ENCODE data around the gene GRM1.

Gene GRM1

DNA sequence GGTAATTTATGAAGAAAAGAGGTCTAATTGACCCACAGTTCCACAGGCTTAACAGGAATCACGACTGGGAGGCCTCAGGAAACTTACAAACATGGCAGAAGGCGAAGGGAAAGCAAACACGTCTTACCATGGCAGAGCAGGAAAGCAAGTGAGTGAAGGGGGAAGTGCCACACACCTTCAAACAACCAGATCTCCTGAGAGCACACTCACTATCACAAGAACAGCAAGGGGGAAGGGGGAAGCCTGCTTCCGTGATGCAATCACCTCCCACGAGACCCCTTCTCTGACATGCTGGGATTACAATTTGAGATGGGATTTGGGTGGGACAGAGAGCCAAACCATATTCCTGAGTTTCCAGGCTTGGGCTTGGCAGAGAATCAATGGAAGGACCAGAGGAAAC, 390.7 kb downstream of the GRM1 start:
- no peaks in the 10 kb centered on the region for H3K9me3 ChIP-seq (ENCODE audit: low read length)
- no peak overlapping the region for H3K4me3 ChIP-seq (ENCODE audit: low read depth, low read length, poor library complexity, severe bottlenecking)
- no peak overlapping the region for H3K9ac ChIP-seq (ENCODE audit: low read length)
- no peaks in the 10 kb centered on the region for H3K79me2 ChIP-seq (ENCODE audit: insufficient read depth, low read length)
- H3F3A ChIP-seq (ENCODE audit: insufficient read depth, low read length) = no peaks in the 10 kb centered on the region
- TF ChIP-seq, protein P1, sequence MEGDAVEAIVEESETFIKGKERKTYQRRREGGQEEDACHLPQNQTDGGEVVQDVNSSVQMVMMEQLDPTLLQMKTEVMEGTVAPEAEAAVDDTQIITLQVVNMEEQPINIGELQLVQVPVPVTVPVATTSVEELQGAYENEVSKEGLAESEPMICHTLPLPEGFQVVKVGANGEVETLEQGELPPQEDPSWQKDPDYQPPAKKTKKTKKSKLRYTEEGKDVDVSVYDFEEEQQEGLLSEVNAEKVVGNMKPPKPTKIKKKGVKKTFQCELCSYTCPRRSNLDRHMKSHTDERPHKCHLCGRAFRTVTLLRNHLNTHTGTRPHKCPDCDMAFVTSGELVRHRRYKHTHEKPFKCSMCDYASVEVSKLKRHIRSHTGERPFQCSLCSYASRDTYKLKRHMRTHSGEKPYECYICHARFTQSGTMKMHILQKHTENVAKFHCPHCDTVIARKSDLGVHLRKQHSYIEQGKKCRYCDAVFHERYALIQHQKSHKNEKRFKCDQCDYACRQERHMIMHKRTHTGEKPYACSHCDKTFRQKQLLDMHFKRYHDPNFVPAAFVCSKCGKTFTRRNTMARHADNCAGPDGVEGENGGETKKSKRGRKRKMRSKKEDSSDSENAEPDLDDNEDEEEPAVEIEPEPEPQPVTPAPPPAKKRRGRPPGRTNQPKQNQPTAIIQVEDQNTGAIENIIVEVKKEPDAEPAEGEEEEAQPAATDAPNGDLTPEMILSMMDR (IDR thresholded peaks at IDR 0.05; ENCODE audit: low read length) = no peak
- no peak for TF ChIP-seq EZH2 (IDR thresholded peaks at IDR 0.05; ENCODE audit: borderline replicate concordance, low read length)
- no peaks in the 10 kb centered on the region for H3K4me1 ChIP-seq (ENCODE audit: insufficient read depth, low read length, severe bottlenecking)
- no peaks in the 10 kb centered on the region for H4K20me1 ChIP-seq (ENCODE audit: insufficient read depth, low read length)
- H3K36me3 ChIP-seq (ENCODE audit: insufficient read depth, low read length) = no peaks in the 10 kb centered on the region
- H2AFZ ChIP-seq (ENCODE audit: low read length) = no peak overlapping the region
- no peak overlapping the region for H3K27ac ChIP-seq (ENCODE audit: low read depth, low read length, poor library complexity, severe bottlenecking)
- H3K9me2 ChIP-seq (ENCODE audit: low read depth, low read length) = no peaks in the 10 kb centered on the region
- no peak overlapping the region for H3K4me2 ChIP-seq (ENCODE audit: low read length)
- H3K27me3 ChIP-seq (ENCODE audit: insufficient read depth, low read length) = no peaks in the 10 kb centered on the region

DNA sequence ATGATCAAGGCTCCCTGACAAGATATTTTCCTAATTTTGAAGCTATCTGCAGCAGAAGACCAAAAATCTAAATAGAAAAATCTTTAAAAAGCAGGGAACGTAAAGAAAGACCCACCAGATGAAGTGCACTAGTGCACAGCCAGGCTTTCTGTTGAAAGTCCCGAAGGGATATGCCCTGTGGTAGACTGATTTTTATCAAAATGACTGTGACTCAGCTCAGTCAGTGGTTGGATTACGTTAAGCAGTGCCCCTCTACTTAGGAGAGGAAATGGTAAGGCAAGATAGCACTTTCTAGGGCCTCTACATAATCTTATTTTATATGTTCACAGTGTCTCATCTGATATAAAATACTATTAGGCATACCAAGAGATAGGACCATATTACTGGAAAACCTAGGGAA, 391.4 kb downstream of the GRM1 start:
- no peaks in the 10 kb centered on the region for H3K9me2 ChIP-seq (ENCODE audit: low read depth, low read length)
- no peak for TF ChIP-seq EZH2 (IDR thresholded peaks at IDR 0.05; ENCODE audit: borderline replicate concordance, low read length)
- TF ChIP-seq, protein P1 (IDR thresholded peaks at IDR 0.05; ENCODE audit: low read length) = no peak
- H3K79me2 ChIP-seq (ENCODE audit: insufficient read depth, low read length) = no peaks in the 10 kb centered on the region
- no peak overlapping the region for H3K4me2 ChIP-seq (ENCODE audit: low read length)
- H3K27me3 ChIP-seq (ENCODE audit: insufficient read depth, low read length) = no peaks in the 10 kb centered on the region
- no peaks in the 10 kb centered on the region for H4K20me1 ChIP-seq (ENCODE audit: insufficient read depth, low read length)
- no peaks in the 10 kb centered on the region for H3K4me1 ChIP-seq (ENCODE audit: insufficient read depth, low read length, severe bottlenecking)
- H3K4me3 ChIP-seq (ENCODE audit: low read depth, low read length, poor library complexity, severe bottlenecking) = no peak overlapping the region
- no peak overlapping the region for H2AFZ ChIP-seq (ENCODE audit: low read length)
- no peak overlapping the region for H3K27ac ChIP-seq (ENCODE audit: low read depth, low read length, poor library complexity, severe bottlenecking)
- no peaks in the 10 kb centered on the region for H3K36me3 ChIP-seq (ENCODE audit: insufficient read depth, low read length)
- H3F3A ChIP-seq (ENCODE audit: insufficient read depth, low read length) = no peaks in the 10 kb centered on the region
- no peaks in the 10 kb centered on the region for H3K9me3 ChIP-seq (ENCODE audit: low read length)
- no peak overlapping the region for H3K9ac ChIP-seq (ENCODE audit: low read length)

DNA sequence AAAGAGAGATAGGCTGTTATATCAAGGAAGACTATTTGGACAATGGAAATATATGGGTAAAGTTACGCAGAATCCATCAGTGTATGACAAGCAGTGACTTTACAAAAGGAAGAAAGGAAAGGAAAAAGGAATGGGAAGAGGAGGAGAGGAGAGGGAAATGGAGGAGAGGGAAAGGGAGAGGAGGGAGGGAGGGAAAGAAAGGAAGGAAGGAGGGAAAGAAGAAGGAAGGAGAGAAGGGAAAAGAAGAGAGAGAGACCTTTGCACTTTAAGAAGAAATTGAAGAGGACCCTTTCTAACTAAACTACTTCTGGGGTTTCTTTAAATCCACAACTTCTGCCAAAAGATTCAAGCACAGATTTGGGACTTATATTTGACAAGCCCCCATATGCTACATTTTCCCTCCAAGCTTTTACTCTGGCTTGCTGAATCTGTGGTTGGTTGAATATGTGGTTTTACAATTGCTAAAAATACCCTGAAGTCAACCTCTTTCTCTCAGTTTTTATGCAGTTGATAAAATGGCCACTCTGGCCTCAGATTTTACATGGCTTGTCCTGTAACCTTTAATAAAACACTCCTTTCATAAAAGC, 394.0 kb downstream of the GRM1 start:
- no peak overlapping the region for H3K4me2 ChIP-seq (ENCODE audit: low read length)
- H3K4me1 ChIP-seq (ENCODE audit: insufficient read depth, low read length, severe bottlenecking) = no peaks in the 10 kb centered on the region

More for the DNA sequence above, 394.0 kb downstream of the GRM1 start:
- no peak overlapping the region for H3K9ac ChIP-seq (ENCODE audit: low read length)
- no peak overlapping the region for H2AFZ ChIP-seq (ENCODE audit: low read length)
- H3F3A ChIP-seq (ENCODE audit: insufficient read depth, low read length) = no peaks in the 10 kb centered on the region
- no peaks in the 10 kb centered on the region for H3K36me3 ChIP-seq (ENCODE audit: insufficient read depth, low read length)
- H4K20me1 ChIP-seq (ENCODE audit: insufficient read depth, low read length) = no peaks in the 10 kb centered on the region
- no peaks in the 10 kb centered on the region for H3K9me2 ChIP-seq (ENCODE audit: low read depth, low read length)
- H3K79me2 ChIP-seq (ENCODE audit: insufficient read depth, low read length) = no peaks in the 10 kb centered on the region
- no peak overlapping the region for H3K27ac ChIP-seq (ENCODE audit: low read depth, low read length, poor library complexity, severe bottlenecking)
- H3K9me3 ChIP-seq (ENCODE audit: low read length) = no peaks in the 10 kb centered on the region
- TF ChIP-seq, protein P1 (IDR thresholded peaks at IDR 0.05; ENCODE audit: low read length) = no peak
- TF ChIP-seq EZH2 (IDR thresholded peaks at IDR 0.05; ENCODE audit: borderline replicate concordance, low read length) = no peak
- no peak overlapping the region for H3K4me3 ChIP-seq (ENCODE audit: low read depth, low read length, poor library complexity, severe bottlenecking)
- H3K27me3 ChIP-seq (ENCODE audit: insufficient read depth, low read length) = no peaks in the 10 kb centered on the region
